Measurements from ENCODE around the gene SGSH. TPM values are rescaled to one million over a fixed set of nuclear protein-coding genes. Genes with fewer than 3 reads are reported as not detected.

Gene SGSH
- polyA plus RNA-seq, 1 donor (not counting 4 experiments of a cell fraction or from before 2014, with no cell fraction given): 9.6 TPM

DNA sequence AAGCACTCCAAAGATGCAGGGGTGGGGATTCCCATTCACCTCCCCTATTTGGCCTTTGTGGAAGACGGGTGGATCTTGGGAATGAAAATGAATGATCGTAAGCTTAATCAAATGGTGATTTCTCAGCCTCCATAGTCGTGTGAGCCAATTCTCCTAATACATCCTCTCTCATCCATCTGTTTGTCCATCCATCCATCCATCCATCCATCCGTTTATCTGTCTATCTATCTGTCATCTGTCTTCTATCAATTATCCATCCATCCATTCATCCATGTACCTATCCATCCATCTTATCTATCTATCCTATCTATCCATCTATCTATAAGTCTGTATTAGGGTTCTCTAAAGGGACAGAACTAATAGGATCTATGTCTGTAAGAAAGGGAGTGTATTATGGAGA is 48.3 kb upstream of the SGSH start:
- no peak overlapping the region for H3K9ac ChIP-seq (ENCODE audit: control insufficient read depth, extremely low read depth, insufficient read depth, low read length)
- H3K4me3 ChIP-seq (ENCODE audit: control insufficient read depth in 2 of 3, extremely low read depth in 1 of 3, insufficient read depth in 2 of 3, low read depth in 1 of 3, low read length in 3 of 3): no peak overlapping the region
- peaks cover under 1% of the 10 kb centered on the region for H3K79me2 ChIP-seq (ENCODE audit: control insufficient read depth, insufficient read depth, low read length)
- TF ChIP-seq, protein P1, sequence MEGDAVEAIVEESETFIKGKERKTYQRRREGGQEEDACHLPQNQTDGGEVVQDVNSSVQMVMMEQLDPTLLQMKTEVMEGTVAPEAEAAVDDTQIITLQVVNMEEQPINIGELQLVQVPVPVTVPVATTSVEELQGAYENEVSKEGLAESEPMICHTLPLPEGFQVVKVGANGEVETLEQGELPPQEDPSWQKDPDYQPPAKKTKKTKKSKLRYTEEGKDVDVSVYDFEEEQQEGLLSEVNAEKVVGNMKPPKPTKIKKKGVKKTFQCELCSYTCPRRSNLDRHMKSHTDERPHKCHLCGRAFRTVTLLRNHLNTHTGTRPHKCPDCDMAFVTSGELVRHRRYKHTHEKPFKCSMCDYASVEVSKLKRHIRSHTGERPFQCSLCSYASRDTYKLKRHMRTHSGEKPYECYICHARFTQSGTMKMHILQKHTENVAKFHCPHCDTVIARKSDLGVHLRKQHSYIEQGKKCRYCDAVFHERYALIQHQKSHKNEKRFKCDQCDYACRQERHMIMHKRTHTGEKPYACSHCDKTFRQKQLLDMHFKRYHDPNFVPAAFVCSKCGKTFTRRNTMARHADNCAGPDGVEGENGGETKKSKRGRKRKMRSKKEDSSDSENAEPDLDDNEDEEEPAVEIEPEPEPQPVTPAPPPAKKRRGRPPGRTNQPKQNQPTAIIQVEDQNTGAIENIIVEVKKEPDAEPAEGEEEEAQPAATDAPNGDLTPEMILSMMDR (optimal IDR thresholded peaks at IDR 0.05 in 1 of 3, IDR thresholded peaks at IDR 0.05 in 1 of 3, conservative IDR thresholded peaks at IDR 0.05 in 1 of 3; ENCODE audit: extremely low read depth in 1 of 3, insufficient read depth in 2 of 3, low read length in 3 of 3): no peak
- TF ChIP-seq EZH2 (IDR thresholded peaks at IDR 0.05; ENCODE audit: low read length): no peak
- peaks cover 12 to 18% of the 10 kb centered on the region in 2 experiments for H3K36me3 ChIP-seq (ENCODE audit: control insufficient read depth in 2 of 2, extremely low read depth in 1 of 2, insufficient read depth in 2 of 2, low read length in 2 of 2)
- dilution Hi-C loops (cut with MboI; ENCODE audit: extremely low pct_ligation_motif_present, low sequenced_read_pairs): no loop called here
- DNase-seq (ENCODE audit: low read depth, low spot score) (no peak), FAIRE-seq (no peak)
- peaks cover 2% of the 10 kb centered on the region for H3K4me1 ChIP-seq (ENCODE audit: control insufficient read depth, extremely low read depth, insufficient read depth, low read length)
- no peak overlapping the region for H2AFZ ChIP-seq (ENCODE audit: control insufficient read depth, low read length)
- no peak overlapping the region for H3K27ac ChIP-seq (ENCODE audit: control insufficient read depth, insufficient read depth, low read length)
- no peak overlapping the region for H3K4me2 ChIP-seq (ENCODE audit: control insufficient read depth, extremely low read depth, insufficient read depth, low read depth, low read length)
- no peaks in the 10 kb centered on the region for H3K27me3 ChIP-seq (ENCODE audit: control insufficient read depth, extremely low read depth, insufficient read depth, low read length)
- no peaks in the 10 kb centered on the region for H3K9me3 ChIP-seq (ENCODE audit: control insufficient read depth, low read depth, low read length)
- H3K9me1 ChIP-seq (ENCODE audit: control insufficient read depth, extremely low read depth, insufficient read depth, low read length): peaks cover 2% of the 10 kb centered on the region
- H4K20me1 ChIP-seq (ENCODE audit: control insufficient read depth, extremely low read depth, insufficient read depth, low read length): peaks cover 2% of the 10 kb centered on the region

DNA sequence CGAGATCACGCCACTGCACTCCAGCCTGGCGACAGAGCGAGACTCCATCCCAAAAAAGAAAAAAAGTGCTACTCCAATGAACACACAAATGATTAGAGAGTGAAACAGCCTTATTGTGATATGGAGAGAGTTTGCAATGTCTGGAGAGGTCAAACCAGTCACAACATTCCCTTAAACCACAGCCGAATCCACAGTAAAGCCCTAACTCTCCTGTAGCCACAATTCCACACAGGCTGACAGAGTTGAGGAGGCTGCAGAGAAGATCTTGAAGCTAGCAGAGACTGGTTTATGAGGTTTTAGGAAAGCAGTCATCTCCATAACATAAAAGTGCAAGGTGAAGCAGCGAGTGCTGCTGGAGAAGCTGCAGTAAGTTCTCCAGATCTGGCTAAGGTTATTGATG is 47.3 kb upstream of the SGSH start:
- Histone ChIP-seq H3K4me1 (ENCODE audit: control insufficient read depth, extremely low read depth, insufficient read depth, low read length) (peaks cover 9% of the 10 kb centered on the region), H3K27ac (ENCODE audit: control insufficient read depth, insufficient read depth, low read length) (no peak overlapping the region), H3K36me3 (ENCODE audit: control insufficient read depth in 2 of 2, extremely low read depth in 1 of 2, insufficient read depth in 2 of 2, low read length in 2 of 2) (peaks cover 12 to 21% of the 10 kb centered on the region in 2 experiments), H2AFZ (ENCODE audit: control insufficient read depth, low read length) (no peak overlapping the region), H3K9me3 (ENCODE audit: control insufficient read depth, low read depth, low read length) (no peaks in the 10 kb centered on the region), H3K79me2 (ENCODE audit: control insufficient read depth, insufficient read depth, low read length) (peaks cover 7% of the 10 kb centered on the region), H3K4me2 (ENCODE audit: control insufficient read depth, extremely low read depth, insufficient read depth, low read depth, low read length) (no peak overlapping the region), H3K4me3 (ENCODE audit: control insufficient read depth in 2 of 3, extremely low read depth in 1 of 3, insufficient read depth in 2 of 3, low read depth in 1 of 3, low read length in 3 of 3) (no peak overlapping the region), H4K20me1 (ENCODE audit: control insufficient read depth, extremely low read depth, insufficient read depth, low read length) (peaks cover 2% of the 10 kb centered on the region), H3K27me3 (ENCODE audit: control insufficient read depth, extremely low read depth, insufficient read depth, low read length) (no peaks in the 10 kb centered on the region), H3K9me1 (ENCODE audit: control insufficient read depth, extremely low read depth, insufficient read depth, low read length) (peaks cover 2% of the 10 kb centered on the region), H3K9ac (ENCODE audit: control insufficient read depth, extremely low read depth, insufficient read depth, low read length) (no peak overlapping the region)
- no peak for TF ChIP-seq EZH2 (IDR thresholded peaks at IDR 0.05; ENCODE audit: low read length)
- TF ChIP-seq, protein P1 (optimal IDR thresholded peaks at IDR 0.05 in 1 of 3, IDR thresholded peaks at IDR 0.05 in 1 of 3, conservative IDR thresholded peaks at IDR 0.05 in 1 of 3; ENCODE audit: extremely low read depth in 1 of 3, insufficient read depth in 2 of 3, low read length in 3 of 3): no peak
- dilution Hi-C loops (cut with MboI; ENCODE audit: extremely low pct_ligation_motif_present, low sequenced_read_pairs): no loop called here
- FAIRE-seq (no peak), DNase-seq (ENCODE audit: low read depth, low spot score) (no peak)
